Measurements from ENCODE around the gene COPS2. TPM values are rescaled to one million over a fixed set of nuclear protein-coding genes. Genes with fewer than 3 reads are reported as not detected.

COPS2 gene
- total and polyA plus RNA-seq, 10 of the 15 experiments (the other 5 are each of a cell fraction or from before 2014, with no cell fraction given), result 31.5 to 115 (median 76.3) TPM

DNA sequence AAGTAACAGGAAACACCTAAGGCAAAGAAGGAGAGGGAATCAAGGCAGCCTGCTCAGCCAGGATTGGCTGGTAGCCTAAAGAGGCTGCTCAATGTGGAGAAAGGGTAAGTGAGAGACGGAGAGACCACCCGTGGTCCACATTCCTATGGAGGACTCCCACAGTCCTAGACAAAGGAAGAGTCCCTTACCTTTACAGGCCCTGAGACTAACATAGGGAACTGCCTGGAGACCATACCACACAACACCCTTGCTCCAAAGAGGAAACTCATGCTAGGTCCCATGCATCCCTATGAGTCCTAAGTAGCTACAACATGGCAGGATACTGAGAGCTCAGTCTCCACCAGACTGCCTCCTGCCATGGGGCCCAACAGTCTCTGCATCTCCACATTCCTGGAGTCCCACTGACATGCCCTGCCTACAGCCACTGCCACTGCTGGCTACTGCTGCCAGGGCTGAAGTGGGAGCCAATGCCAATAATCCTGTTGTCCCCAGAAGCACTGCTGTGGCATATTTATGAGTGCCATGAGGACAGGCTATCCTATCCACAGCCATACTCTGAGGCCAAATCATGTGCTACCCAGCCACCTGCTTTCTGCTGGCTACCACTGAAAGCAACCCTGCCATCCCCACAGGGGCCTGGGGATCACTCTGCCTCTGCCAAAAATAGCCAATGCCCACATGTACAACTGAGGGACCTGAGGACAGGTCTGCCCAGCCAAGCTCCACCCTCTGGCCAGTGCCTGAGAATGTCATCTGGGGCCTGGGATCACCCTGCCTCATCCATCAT lies 45.0 kb downstream of the COPS2 start (continued):
- TF ChIP-seq, protein P1, sequence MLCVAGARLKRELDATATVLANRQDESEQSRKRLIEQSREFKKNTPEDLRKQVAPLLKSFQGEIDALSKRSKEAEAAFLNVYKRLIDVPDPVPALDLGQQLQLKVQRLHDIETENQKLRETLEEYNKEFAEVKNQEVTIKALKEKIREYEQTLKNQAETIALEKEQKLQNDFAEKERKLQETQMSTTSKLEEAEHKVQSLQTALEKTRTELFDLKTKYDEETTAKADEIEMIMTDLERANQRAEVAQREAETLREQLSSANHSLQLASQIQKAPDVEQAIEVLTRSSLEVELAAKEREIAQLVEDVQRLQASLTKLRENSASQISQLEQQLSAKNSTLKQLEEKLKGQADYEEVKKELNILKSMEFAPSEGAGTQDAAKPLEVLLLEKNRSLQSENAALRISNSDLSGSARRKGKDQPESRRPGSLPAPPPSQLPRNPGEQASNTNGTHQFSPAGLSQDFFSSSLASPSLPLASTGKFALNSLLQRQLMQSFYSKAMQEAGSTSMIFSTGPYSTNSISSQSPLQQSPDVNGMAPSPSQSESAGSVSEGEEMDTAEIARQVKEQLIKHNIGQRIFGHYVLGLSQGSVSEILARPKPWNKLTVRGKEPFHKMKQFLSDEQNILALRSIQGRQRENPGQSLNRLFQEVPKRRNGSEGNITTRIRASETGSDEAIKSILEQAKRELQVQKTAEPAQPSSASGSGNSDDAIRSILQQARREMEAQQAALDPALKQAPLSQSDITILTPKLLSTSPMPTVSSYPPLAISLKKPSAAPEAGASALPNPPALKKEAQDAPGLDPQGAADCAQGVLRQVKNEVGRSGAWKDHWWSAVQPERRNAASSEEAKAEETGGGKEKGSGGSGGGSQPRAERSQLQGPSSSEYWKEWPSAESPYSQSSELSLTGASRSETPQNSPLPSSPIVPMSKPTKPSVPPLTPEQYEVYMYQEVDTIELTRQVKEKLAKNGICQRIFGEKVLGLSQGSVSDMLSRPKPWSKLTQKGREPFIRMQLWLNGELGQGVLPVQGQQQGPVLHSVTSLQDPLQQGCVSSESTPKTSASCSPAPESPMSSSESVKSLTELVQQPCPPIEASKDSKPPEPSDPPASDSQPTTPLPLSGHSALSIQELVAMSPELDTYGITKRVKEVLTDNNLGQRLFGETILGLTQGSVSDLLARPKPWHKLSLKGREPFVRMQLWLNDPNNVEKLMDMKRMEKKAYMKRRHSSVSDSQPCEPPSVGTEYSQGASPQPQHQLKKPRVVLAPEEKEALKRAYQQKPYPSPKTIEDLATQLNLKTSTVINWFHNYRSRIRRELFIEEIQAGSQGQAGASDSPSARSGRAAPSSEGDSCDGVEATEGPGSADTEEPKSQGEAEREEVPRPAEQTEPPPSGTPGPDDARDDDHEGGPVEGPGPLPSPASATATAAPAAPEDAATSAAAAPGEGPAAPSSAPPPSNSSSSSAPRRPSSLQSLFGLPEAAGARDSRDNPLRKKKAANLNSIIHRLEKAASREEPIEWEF (IDR thresholded peaks at IDR 0.05; ENCODE audit: insufficient replicate concordance, low read depth, low read length), result no peak
- TF ChIP-seq SREBF2 (IDR thresholded peaks at IDR 0.05; ENCODE audit: low read length) (no peak), BMI1 (IDR thresholded peaks at IDR 0.05; ENCODE audit: borderline replicate concordance) (no peak), JUNB (IDR thresholded peaks at IDR 0.05) (no peak), SMAD5 (IDR thresholded peaks at IDR 0.05; ENCODE audit: low read depth) (no peak), SRF (IDR thresholded peaks at IDR 0.05; ENCODE audit: low read depth in 2 of 2, low read length in 2 of 2) (no peak), CBX3 (IDR thresholded peaks at IDR 0.05; ENCODE audit: borderline replicate concordance, low read depth) (no peak), PAX5 (IDR thresholded peaks at IDR 0.05; ENCODE audit: borderline replicate concordance, low read depth, low read length) (no peak), SMC3 (IDR thresholded peaks at IDR 0.05; ENCODE audit: borderline replicate concordance, low read length) (no peak)
- TF ChIP-seq, protein P2, sequence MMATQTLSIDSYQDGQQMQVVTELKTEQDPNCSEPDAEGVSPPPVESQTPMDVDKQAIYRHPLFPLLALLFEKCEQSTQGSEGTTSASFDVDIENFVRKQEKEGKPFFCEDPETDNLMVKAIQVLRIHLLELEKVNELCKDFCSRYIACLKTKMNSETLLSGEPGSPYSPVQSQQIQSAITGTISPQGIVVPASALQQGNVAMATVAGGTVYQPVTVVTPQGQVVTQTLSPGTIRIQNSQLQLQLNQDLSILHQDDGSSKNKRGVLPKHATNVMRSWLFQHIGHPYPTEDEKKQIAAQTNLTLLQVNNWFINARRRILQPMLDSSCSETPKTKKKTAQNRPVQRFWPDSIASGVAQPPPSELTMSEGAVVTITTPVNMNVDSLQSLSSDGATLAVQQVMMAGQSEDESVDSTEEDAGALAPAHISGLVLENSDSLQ (IDR thresholded peaks at IDR 0.05), result no peak
- TF ChIP-seq, protein P3, sequence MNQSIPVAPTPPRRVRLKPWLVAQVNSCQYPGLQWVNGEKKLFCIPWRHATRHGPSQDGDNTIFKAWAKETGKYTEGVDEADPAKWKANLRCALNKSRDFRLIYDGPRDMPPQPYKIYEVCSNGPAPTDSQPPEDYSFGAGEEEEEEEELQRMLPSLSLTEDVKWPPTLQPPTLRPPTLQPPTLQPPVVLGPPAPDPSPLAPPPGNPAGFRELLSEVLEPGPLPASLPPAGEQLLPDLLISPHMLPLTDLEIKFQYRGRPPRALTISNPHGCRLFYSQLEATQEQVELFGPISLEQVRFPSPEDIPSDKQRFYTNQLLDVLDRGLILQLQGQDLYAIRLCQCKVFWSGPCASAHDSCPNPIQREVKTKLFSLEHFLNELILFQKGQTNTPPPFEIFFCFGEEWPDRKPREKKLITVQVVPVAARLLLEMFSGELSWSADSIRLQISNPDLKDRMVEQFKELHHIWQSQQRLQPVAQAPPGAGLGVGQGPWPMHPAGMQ (IDR thresholded peaks at IDR 0.05; ENCODE audit: borderline replicate concordance), result no peak
